Activated T-cell treated with anti-CD3 and anti-CD28 coated beads, Interleukin-2, amount 50 U/mL, for 4 hours (primary cell): Measurements from ENCODE around the gene WDR41. TPM values are rescaled to one million over a fixed set of nuclear protein-coding genes. Genes with fewer than 3 reads are reported as not detected.

Experiments
- total RNA-seq, 3 donors: library from RNA; stranded (reverse); gene quantifications; one replicate each; pipeline ENCODE4 v1.2.1, GENCODE V29; 2021

WDR41 gene
- total RNA-seq, 3 donors from 2014 or later = 11.5 to 17.9 (median 12.8) TPM

Other genes with a start within 250 kb of the WDR41 start
- not detected for gene OTP, start 146.4 kb upstream of the WDR41 start, total RNA-seq